H1 (cell line): ENCODE results near the gene DENND1A. TPM values are rescaled to one million over a fixed set of nuclear protein-coding genes. Genes with fewer than 3 reads are reported as not detected.

ENCODE experiments used
- polyA plus RNA-seq, 7 experiments: library from polyadenylated mRNA; depleted of rRNA in 3 of 7; stranded (reverse) in 5 of 7; unstranded in 2 of 7; fragments of >200 nt in 5 of 7; fragments of 200-250 nt in 2 of 7; gene quantifications; 1 replicate in 5 of 7; 2 replicates in 1 of 7; 4 replicates in 1 of 7; pipeline versions ENCODE4 v1.2.1 to v1.2.3, GENCODE V29; 2011 to 2013; ENCODE audit warnings: missing spikeins in 2 of 7, mixed read lengths in 2 of 7
- total RNA-seq: library from RNA; stranded (reverse); fragmentation: NEBNext Ultra II Directional; extraction: Animal tissue kit (Norgen Biotek cat#: 25700); gene quantifications from 2 replicates; pipeline ENCODE4 v1.2.1, GENCODE V29; 2021
- TF ChIP-seq, protein P1 (sequence below): IDR thresholded peaks from 2 replicates; pipeline ENCODE4 v1.6.1; 2012; ENCODE audit warnings: low read length, inconsistent platforms

DENND1A gene
- total and polyA plus RNA-seq, 2 of the 8 experiments (the other 6 are each of a cell fraction or from before 2014, with no cell fraction given): 24.1 to 26.4 TPM

DNA sequence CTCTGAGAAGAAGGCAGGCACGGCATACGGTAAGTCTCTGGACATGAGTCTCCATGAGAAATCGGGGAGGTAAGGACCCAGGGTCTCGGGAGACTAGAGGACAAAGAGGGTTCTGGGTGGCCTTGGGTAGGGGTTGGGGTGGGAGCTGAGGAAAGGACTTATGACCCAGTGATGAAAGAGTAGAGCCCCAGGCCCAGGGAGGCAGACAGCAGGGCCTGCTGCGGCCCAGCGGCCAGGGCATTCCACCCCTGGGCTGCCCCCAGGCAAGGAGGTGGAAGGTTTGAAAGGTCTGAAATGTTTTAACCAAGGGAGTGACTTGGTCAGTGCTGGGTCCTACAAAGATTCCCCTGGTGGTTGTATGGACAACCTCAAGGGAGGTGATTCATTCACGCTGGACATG lies 484.8 kb downstream of the DENND1A start (continued):
- TF ChIP-seq, protein P1, sequence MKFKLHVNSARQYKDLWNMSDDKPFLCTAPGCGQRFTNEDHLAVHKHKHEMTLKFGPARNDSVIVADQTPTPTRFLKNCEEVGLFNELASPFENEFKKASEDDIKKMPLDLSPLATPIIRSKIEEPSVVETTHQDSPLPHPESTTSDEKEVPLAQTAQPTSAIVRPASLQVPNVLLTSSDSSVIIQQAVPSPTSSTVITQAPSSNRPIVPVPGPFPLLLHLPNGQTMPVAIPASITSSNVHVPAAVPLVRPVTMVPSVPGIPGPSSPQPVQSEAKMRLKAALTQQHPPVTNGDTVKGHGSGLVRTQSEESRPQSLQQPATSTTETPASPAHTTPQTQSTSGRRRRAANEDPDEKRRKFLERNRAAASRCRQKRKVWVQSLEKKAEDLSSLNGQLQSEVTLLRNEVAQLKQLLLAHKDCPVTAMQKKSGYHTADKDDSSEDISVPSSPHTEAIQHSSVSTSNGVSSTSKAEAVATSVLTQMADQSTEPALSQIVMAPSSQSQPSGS: no peak
- TF ChIP-seq, all 59 proteins: peak for 0
